ENCODE data around the gene HDAC10. TPM values are rescaled to one million over a fixed set of nuclear protein-coding genes. Genes with fewer than 3 reads are reported as not detected.
A peak's percentile ranks its signal among the peaks of the same experiment; 100 is the strongest.

HDAC10 gene
- total RNA-seq, 1 experiment from 2014 or later: 71.3 TPM

DNA sequence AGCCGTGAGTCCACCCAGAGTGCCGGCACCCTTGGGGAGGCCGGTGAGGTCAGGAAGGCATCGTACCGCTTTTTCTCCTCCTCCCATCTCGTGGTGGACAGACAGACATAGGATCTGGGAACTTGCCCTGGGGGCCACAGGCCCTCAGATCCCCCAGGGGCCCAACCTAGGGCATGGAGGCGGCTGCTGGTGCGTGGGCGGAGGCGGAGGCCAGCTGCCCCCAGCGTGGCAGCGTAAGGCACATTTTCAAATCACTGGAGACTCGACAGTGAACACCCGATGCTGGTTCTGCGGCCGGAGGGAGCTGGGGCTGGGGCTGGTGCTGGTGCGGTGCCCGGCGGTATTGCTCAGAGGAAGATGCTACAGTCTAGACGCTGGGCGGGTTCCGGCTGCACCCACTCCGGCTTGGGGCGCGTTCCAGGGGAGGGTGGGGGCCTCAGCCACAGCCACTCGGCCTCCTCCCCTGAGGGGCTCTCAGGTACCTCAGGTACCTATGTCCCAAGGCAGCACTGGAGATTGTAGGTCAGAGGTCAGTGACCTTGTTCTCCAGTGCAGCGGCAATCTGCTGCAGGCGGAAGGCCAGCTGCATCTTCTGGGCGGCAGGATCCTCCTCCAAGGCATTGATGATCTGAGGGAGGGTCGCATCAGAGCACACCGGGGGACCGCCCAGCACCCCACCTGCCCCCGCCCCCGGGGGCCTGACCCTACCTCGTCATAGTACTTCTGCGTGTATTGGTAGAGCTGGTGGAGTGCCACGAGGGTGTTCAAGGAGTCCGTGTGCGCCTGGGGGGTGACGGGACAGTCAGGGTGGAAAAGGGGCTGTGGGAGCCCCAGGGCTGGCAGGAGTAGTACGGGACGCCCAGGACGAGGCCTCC, 24.4 kb upstream of the HDAC10 start:
- TF ChIP-seq, protein P1, sequence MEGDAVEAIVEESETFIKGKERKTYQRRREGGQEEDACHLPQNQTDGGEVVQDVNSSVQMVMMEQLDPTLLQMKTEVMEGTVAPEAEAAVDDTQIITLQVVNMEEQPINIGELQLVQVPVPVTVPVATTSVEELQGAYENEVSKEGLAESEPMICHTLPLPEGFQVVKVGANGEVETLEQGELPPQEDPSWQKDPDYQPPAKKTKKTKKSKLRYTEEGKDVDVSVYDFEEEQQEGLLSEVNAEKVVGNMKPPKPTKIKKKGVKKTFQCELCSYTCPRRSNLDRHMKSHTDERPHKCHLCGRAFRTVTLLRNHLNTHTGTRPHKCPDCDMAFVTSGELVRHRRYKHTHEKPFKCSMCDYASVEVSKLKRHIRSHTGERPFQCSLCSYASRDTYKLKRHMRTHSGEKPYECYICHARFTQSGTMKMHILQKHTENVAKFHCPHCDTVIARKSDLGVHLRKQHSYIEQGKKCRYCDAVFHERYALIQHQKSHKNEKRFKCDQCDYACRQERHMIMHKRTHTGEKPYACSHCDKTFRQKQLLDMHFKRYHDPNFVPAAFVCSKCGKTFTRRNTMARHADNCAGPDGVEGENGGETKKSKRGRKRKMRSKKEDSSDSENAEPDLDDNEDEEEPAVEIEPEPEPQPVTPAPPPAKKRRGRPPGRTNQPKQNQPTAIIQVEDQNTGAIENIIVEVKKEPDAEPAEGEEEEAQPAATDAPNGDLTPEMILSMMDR (IDR thresholded peaks at IDR 0.05): no peak
- TF ChIP-seq SIN3A (IDR thresholded peaks at IDR 0.05; ENCODE audit: borderline replicate concordance, insufficient read depth, low read depth, low read length) (no peak), POLR2AphosphoS5 (IDR thresholded peaks at IDR 0.05; ENCODE audit: low read depth, low read length) (no peak), TCF7L2 (IDR thresholded peaks at IDR 0.05; ENCODE audit: low read depth, low read length) (no peak)
- TF ChIP-seq, protein P2, sequence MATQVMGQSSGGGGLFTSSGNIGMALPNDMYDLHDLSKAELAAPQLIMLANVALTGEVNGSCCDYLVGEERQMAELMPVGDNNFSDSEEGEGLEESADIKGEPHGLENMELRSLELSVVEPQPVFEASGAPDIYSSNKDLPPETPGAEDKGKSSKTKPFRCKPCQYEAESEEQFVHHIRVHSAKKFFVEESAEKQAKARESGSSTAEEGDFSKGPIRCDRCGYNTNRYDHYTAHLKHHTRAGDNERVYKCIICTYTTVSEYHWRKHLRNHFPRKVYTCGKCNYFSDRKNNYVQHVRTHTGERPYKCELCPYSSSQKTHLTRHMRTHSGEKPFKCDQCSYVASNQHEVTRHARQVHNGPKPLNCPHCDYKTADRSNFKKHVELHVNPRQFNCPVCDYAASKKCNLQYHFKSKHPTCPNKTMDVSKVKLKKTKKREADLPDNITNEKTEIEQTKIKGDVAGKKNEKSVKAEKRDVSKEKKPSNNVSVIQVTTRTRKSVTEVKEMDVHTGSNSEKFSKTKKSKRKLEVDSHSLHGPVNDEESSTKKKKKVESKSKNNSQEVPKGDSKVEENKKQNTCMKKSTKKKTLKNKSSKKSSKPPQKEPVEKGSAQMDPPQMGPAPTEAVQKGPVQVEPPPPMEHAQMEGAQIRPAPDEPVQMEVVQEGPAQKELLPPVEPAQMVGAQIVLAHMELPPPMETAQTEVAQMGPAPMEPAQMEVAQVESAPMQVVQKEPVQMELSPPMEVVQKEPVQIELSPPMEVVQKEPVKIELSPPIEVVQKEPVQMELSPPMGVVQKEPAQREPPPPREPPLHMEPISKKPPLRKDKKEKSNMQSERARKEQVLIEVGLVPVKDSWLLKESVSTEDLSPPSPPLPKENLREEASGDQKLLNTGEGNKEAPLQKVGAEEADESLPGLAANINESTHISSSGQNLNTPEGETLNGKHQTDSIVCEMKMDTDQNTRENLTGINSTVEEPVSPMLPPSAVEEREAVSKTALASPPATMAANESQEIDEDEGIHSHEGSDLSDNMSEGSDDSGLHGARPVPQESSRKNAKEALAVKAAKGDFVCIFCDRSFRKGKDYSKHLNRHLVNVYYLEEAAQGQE (IDR thresholded peaks at IDR 0.05; ENCODE audit: insufficient read depth in 1 of 2, low read depth in 2 of 2, low read length in 1 of 2): no peak
- DNase-seq (ENCODE audit: low read depth, low spot score) (no peak), ATAC-seq (no peak)
- BruUV-seq (replicated peaks): TSS peak; percentile 96
- ChIA-PET CTCF (interaction anchor here (0.6 to 1.5 kb wide), 3 partner anchors 19 to 357 kb away, joined by 3 to 4 read pairs (median 4); no protein-coding TSS in a partner anchor), POLR2A (no interaction called here)
- H3K27ac ChIP-seq (ENCODE audit: low read length): peak overlapping the region; percentile 66
- H3K9me3 ChIP-seq (ENCODE audit: control insufficient read depth, insufficient read depth, low read depth, low read length): no peaks in the 10 kb centered on the region
- peaks cover 21% of the 10 kb centered on the region for H3K4me1 ChIP-seq (ENCODE audit: control insufficient read depth, insufficient read depth, low read length)
- H3K36me3 ChIP-seq (ENCODE audit: control insufficient read depth, insufficient read depth, low read length): no peaks in the 10 kb centered on the region
- no peak overlapping the region for H3K4me3 ChIP-seq (ENCODE audit: low read depth in 2 of 2, low read length in 2 of 2)
- H3K27me3 ChIP-seq (ENCODE audit: control insufficient read depth, insufficient read depth, low read length): no peaks in the 10 kb centered on the region
- intact Hi-C loops (cut with micrococcal nuclease; ENCODE audit: unreplicated experiment): no loop called here
- in situ Hi-C loops (cut with HindIII; ENCODE audit: low pct_unique_long_range_greater_than_20kb, low sequenced_read_pairs): no loop called here

DNA sequence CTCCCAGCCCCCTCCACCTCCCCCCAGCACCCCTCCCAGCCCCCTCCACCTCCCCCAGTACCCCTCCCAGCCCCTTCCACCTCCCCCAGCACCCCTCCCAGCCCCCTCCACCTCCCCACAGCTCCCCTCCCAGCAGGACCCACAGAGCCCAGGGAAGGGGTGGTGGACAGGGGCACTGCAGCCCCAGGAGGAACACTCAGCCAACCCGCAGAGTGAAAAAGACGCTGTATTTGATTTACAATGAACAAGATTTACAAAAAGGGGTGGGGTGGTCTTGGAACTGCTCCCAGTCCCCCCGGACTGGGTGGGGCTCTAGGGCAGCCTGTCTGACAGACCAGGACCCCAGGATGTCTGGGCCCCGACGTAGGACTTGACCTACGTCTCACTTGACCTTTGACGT, 23.7 kb upstream of the HDAC10 start:
- DNase-seq (ENCODE audit: low read depth, low spot score): no peak
- POLR2A ChIA-PET: no interaction called here
- intact Hi-C loops (cut with micrococcal nuclease; ENCODE audit: unreplicated experiment): loop anchor here (5.0 kb wide), 1 partner anchor 68 kb away; the partner anchor contains the start of gene PPP6R2
- peak overlapping the region; percentile 66 for H3K27ac ChIP-seq (ENCODE audit: low read length)
- H3K9me3 ChIP-seq (ENCODE audit: control insufficient read depth, insufficient read depth, low read depth, low read length): no peaks in the 10 kb centered on the region
- BruUV-seq (replicated peaks): no TSS peak
- peaks cover 21% of the 10 kb centered on the region for H3K4me1 ChIP-seq (ENCODE audit: control insufficient read depth, insufficient read depth, low read length)
- no peak overlapping the region for H3K4me3 ChIP-seq (ENCODE audit: low read depth in 2 of 2, low read length in 2 of 2)
- TF ChIP-seq POLR2AphosphoS5 (IDR thresholded peaks at IDR 0.05; ENCODE audit: low read depth, low read length): no peak
- TF ChIP-seq, protein P1 (IDR thresholded peaks at IDR 0.05): no peak
- TF ChIP-seq TCF7L2 (IDR thresholded peaks at IDR 0.05; ENCODE audit: low read depth, low read length): no peak
- in situ Hi-C loops (cut with HindIII; ENCODE audit: low pct_unique_long_range_greater_than_20kb, low sequenced_read_pairs): no loop called here
- CTCF ChIA-PET: no interaction called here
- H3K27me3 ChIP-seq (ENCODE audit: control insufficient read depth, insufficient read depth, low read length): no peaks in the 10 kb centered on the region
- H3K36me3 ChIP-seq (ENCODE audit: control insufficient read depth, insufficient read depth, low read length): no peaks in the 10 kb centered on the region
- no peak for ATAC-seq
